HG03442 (cell line): ENCODE data around the gene PRKAR1B.

Experiments
- ATAC-seq: cut with Tn5 transposase; IDR thresholded peaks from one replicate; pipeline ENCODE4 v1.9.1; 2021; ENCODE audit warnings: mild to moderate bottlenecking, moderate library complexity; ENCODE audit not compliant: unreplicated experiment

The PRKAR1B gene

DNA sequence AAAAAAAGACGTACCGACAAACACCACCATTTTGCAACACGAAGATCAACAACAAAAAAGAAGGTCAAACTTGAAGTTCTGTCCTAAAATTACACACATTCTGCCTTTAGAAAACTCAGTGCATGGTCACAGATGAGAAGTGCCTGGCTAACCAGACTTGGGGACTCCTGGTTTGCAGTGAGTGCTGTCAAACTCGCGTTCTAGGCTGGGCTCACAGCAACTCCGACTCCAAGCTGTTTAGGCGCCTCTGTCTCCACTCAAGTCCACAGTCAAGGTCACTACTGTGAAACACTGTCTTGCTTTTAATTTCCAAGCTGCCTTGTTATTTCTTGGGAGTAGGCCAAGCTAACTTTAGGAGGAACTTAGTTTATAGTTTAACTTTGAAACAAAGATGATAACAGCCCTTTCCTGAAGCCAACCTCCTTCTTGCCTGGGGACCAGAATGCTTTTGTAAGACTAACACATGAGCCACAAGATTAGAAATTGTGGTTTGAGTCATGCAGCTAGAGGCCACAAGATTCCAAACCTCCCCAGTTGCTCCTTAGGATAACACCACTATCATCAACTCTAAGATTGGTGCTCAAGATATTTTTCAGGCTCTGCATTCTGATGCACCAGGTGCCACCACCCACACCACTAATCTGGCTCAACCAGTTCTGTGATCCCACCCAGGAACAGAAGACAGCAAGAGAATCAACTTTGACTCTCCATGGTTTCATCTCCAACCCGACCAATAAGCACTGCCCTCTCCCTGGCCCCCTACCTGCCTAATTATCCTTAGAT, 1.7 kb downstream of the PRKAR1B start:
- ATAC-seq: no peak

GRCh38 chr7:724298-724697, 2.8 kb downstream of the PRKAR1B start:
- ATAC-seq: no peak

GRCh38 chr7:723541-723940, 3.5 kb downstream of the PRKAR1B start:
- ATAC-seq: no peak

DNA sequence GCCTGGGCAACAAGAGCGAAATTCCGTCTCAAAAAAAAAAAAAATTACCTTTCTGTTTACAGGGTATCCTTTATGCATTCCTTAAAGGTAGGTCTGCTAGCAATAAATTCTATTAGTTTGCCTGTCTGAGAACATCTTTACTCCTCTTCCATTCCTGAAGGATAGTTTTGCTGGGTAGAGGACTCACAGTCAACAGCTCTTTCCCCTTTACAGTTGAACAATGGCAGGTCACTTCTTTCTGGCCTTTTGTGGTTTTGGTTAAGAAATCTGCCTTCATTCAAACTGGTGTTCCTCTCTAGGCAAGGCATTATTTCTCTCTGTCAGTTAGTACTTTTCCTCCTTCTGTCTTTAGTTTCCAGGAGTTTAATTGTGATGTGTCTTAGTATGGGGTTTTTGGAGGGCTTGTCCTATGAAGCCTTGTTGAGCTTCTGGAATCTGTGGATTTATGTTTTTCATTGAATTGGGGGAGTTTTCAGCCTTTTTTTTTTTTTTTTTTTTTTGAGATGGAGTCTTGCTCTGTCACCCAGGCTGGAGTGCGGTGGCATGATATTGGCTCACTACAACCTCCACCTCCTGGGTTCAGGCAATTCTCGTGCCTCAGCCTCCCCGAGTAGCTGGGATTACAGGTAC, 5.3 kb downstream of the PRKAR1B start:
- ATAC-seq: no peak

GRCh38 chr7:716636-717035, 10.4 kb downstream of the PRKAR1B start:
- no peak for ATAC-seq

- no peak for ATAC-seq
Measured at GRCh38 chr7:716222-716621, 10.9 kb downstream of the PRKAR1B start.

- ATAC-seq: no peak
Measured at GRCh38 chr7:714251-714671, 12.8 kb downstream of the PRKAR1B start.

- no peak for ATAC-seq
Measured at GRCh38 chr7:713488-714230, 13.4 kb downstream of the PRKAR1B start.

GRCh38 chr7:713139-713457, 14.0 kb downstream of the PRKAR1B start:
- ATAC-seq: no peak

DNA sequence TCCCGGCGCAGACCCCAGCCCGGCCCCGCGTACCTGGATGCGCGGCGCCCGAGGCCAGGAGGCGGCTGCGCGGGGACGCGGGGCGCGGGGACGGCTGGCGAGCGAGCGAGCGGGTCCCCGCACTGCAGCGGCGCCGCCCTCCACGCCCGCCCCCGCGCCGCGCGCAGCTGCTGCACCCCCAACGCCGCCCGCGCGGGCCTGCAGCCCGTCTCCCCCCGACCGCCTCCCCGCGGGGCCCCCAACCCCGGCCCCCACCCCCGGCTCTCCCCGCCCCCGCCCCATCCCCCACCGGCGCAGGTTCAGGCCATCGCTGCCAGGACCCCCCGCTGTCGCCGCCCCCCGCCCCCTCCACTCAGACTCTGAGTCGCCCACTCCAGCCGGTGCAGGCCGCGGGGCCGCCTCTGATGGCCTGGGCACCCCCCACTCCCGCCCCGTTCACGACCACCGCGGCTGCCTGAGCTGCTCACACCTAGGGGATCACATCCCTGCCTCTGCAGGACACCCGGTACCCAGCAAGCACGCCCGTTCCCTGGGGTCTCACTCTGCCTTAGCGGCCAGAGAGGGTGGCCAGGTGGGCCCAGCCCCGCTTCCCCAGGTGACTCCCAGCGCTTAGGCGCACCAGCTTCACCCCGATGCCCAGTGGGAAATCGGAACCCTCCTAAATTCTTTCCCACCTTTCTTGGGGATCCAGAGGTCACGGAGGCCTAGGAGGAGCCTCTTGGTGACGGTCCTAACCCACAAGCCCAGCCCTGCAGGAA, 14.5 kb downstream of the PRKAR1B start:
- ATAC-seq: no peak

DNA sequence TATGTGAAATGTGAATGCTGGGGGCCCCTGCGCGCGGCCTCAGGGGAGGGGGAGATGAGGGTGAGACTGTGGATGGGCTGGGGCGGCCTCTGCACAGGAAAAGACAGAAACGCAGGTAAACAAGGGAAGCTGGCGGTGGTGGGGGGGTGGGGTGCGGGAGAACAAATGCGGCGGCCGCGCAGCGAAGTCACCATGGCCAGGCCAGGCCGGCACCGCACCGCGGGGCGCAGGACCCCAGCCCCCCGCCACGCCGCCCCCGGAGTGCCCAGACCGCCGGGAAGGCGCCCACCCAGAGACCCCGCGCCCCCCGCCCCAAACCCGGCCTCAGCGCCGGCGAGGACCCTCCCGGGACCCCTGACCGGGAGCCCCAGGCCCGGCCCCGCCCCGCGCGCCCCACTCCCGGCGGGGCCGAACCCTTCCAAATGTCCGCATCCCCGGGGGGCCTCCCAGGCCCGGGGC, 15.1 kb downstream of the PRKAR1B start:
- no peak for ATAC-seq

DNA sequence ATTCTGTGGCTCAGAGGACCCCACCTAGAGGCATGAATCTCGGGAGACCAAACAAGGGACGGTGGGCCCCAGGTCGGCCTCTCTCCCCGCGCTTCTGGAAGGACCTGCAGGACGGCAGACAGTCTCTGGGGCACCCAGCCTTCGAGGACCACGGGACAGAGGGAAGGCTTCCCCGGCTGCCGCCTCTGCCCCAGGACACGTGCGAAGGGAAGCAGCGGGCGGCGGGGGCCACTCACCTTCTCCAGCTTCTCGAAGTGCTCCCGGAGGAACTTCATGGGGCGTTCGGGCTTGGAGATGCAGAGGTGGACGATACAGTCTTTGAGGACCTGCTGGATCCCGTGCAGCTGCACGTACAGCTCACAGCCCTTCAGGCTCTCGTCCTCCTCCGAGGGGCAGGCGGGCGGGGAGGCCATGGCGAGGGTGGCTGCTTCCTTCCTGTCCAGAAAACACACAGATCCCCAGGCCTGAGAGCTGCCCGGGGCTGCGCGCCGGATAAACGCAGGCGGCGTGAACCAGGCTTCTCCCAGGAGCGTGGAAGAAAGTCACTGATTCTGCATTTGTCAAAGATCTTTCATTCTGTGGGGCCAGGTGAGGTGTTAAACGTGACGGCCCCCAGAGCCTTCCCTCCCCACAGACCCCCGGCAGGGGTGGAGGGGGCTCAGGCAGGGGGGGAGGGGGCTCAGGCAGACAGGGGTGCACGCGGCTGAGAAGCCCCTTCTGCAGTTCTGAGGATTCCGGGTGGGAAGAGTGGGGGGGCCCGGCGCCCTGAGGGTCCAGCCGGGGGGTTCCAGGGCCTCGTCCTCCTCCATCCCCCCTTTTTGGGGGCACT, 15.8 kb downstream of the PRKAR1B start:
- ATAC-seq: no peak

DNA sequence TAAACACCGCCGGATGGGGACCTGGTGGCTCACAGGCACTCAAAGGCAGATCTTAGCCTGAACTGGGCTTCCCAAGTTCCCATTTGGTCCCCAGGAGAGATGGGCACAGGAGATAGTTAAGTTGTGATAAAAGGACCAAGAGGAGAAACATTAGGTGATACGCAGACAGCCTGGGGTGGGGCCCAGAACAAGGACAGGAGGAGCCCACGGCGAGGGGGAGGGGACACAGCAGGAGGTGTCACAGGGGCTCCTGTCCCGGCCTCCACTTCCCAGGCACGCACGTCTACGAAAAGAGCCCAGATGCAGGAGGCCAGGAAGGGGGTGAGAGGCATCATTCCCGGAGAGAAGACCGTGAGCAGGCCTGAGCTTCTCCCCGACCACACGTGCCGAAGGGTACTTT, 16.9 kb downstream of the PRKAR1B start:
- no peak for ATAC-seq

GRCh38 chr7:707296-708000, 19.6 kb downstream of the PRKAR1B start:
- ATAC-seq: no peak

DNA sequence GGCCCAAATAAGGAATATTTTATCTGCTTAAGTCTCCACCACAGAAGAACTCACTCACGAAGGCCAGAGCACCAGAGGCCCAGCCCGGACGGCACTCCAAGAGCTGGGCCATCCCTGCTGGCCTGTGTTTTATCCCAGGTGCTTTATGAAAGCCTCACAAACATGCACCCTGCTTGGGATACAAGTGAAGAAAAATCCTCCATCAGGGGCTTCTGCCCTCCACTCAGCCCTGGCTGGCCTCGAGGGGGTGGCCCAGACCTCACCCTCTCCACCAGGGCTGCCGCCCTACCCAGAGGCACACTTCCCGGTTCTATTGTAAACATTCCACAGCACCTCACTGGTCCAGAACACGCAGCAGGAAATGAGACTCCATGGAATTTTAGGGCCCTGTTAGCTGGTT, 20.4 kb downstream of the PRKAR1B start:
- no peak for ATAC-seq

GRCh38 chr7:703049-703448, 24.0 kb downstream of the PRKAR1B start:
- no peak for ATAC-seq

GRCh38 chr7:701086-701671, 25.9 kb downstream of the PRKAR1B start:
- no peak for ATAC-seq

GRCh38 chr7:699476-700170, 27.5 kb downstream of the PRKAR1B start:
- no peak for ATAC-seq
